HG03159 (cell line): ENCODE results near the gene NDST4.

Source experiments
- ATAC-seq: cut with Tn5 transposase; IDR thresholded peaks from one replicate; pipeline ENCODE4 v1.9.1; 2021; ENCODE audit warnings: mild to moderate bottlenecking, moderate library complexity; ENCODE audit not compliant: unreplicated experiment

The NDST4 gene

GRCh38 chr4:114921191-114921590, 192.2 kb downstream of the NDST4 start:
- no peak for ATAC-seq

GRCh38 chr4:114911111-114911510, 202.3 kb downstream of the NDST4 start:
- no peak for ATAC-seq

GRCh38 chr4:114907568-114907967, 205.9 kb downstream of the NDST4 start:
- no peak for ATAC-seq

GRCh38 chr4:114905017-114905416, 208.4 kb downstream of the NDST4 start:
- ATAC-seq, result no peak

- ATAC-seq, result no peak
Measured at GRCh38 chr4:114900934-114901333, 212.5 kb downstream of the NDST4 start.

- no peak for ATAC-seq
Measured at GRCh38 chr4:114890773-114891172, 222.6 kb downstream of the NDST4 start.

- no peak for ATAC-seq
Measured at GRCh38 chr4:114886761-114887160, 226.7 kb downstream of the NDST4 start.

GRCh38 chr4:114883641-114884040, 229.8 kb downstream of the NDST4 start:
- ATAC-seq, result no peak

- no peak for ATAC-seq
Measured at GRCh38 chr4:114879916-114880669, 233.3 kb downstream of the NDST4 start.

GRCh38 chr4:114875630-114876029, 237.8 kb downstream of the NDST4 start:
- ATAC-seq, result no peak

- no peak for ATAC-seq
Measured at GRCh38 chr4:114874321-114874720, 239.1 kb downstream of the NDST4 start.

- peak; percentile 41 for ATAC-seq
Measured at GRCh38 chr4:114870987-114871386, 242.4 kb downstream of the NDST4 start.

GRCh38 chr4:114866901-114867670, 246.3 kb downstream of the NDST4 start:
- ATAC-seq, result no peak

- no peak for ATAC-seq
Measured at GRCh38 chr4:114864060-114864459, 249.4 kb downstream of the NDST4 start.

- ATAC-seq, result no peak
Measured at GRCh38 chr4:114860786-114861185, 252.6 kb downstream of the NDST4 start.

GRCh38 chr4:114857831-114858230, 255.6 kb downstream of the NDST4 start:
- ATAC-seq, result no peak

GRCh38 chr4:114839986-114840385, 273.4 kb downstream of the NDST4 start:
- ATAC-seq, result peak; percentile 55

- no peak for ATAC-seq
Measured at GRCh38 chr4:114830628-114831027, 282.8 kb downstream of the NDST4 start.

GRCh38 chr4:114827651-114828050, 285.8 kb downstream of the NDST4 start:
- ATAC-seq, result no peak

- ATAC-seq, result no peak
Measured at GRCh38 chr4:114815760-114816159, 297.7 kb downstream of the NDST4 start.

- no peak for ATAC-seq
Measured at GRCh38 chr4:114813961-114814360, 299.5 kb downstream of the NDST4 start.

- no peak for ATAC-seq
Measured at GRCh38 chr4:114811564-114812301, 301.7 kb downstream of the NDST4 start.
